HCT116 (cell line): ENCODE results near the gene ACP7. TPM values are rescaled to one million over a fixed set of nuclear protein-coding genes. Genes with fewer than 3 reads are reported as not detected.
"Not testable (repeated sequence)": the region's sequence is repeated elsewhere in the genome, so short reads cannot be mapped to it uniquely, and the experiment has no call there.

Source experiments
- ATAC-seq: fragments of 200-7000 bp; cut with Tn5 transposase; 2 replicates; pipeline ENCODE4 v1.9.1; 2020; ENCODE audit warnings: mild to moderate bottlenecking, moderate library complexity
- BruUV-seq: library from RNA; stranded (reverse); fragments of 400-500 nt; replicated peaks from 2 replicates; lab custom pipeline; 2021; lab: Mats Ljungman, UMichigan
- CTCF ChIA-PET: fragments of 300-600 bp; sonication (Branson Sonifier 250); formaldehyde crosslinking; loops from one replicate; lab custom pipeline; 2021; ENCODE audit warnings: antibody characterized with exemption; lab: Charles Lee
- POLR2A ChIA-PET: fragments of 300-600, 350-600 bp; sonication (Branson Sonifier 250); formaldehyde crosslinking; loops from one replicate; lab custom pipeline; 2021; ENCODE audit warnings: antibody characterized with exemption; lab: Charles Lee
- RAD21 ChIA-PET, 2 experiments: fragments of 300-600 bp; sonication (Branson Sonifier 250); formaldehyde crosslinking; loops; one replicate each; lab custom pipeline; 2023; ENCODE audit warnings: low total read pairs in 2 of 2; ENCODE audit not compliant: uncharacterized antibody in 2 of 2, unreplicated experiment in 2 of 2, low non-redundant PET in 1 of 2; lab: Charles Lee
- DNase-seq: peaks from one replicate; pipeline ENCODE4 v3.0.0-alpha.2; 2010; ENCODE audit warnings: low read depth, low spot score
- H2AFZ ChIP-seq: fragments of 200-600 bp; shearing (Covaris generic), sonication (generic); 2 replicates; pipeline ENCODE4 v1.6.1; 2017; ENCODE audit warnings: low read depth, mixed run types, mixed read lengths, antibody characterized with exemption, low read length; ENCODE audit not compliant: poor library complexity, severe bottlenecking
- H3K27ac ChIP-seq: 2 replicates; pipeline ENCODE4 v1.5.1; 2012; ENCODE audit warnings: low read depth, low read length
- H3K27me3 ChIP-seq: fragments of 200-600 bp; sonication (generic); 2 replicates; pipeline ENCODE4 v1.6.1; 2016; ENCODE audit warnings: mixed run types, low read length, mixed read lengths; ENCODE audit not compliant: insufficient read depth
- H3K36me3 ChIP-seq, 2 experiments: fragments of 200-500 bp in 1 of 2; fragments of 200-600 bp in 1 of 2; sonication (Bioruptor generic) in 1 of 2; sonication (generic) in 1 of 2; 2 replicates each; pipeline versions ENCODE4 v1.5.1 to v1.6.1; 2014 to 2016; ENCODE audit warnings: low read length in 2 of 2, inconsistent platforms in 1 of 2, mixed read lengths in 1 of 2, mixed run types in 1 of 2; ENCODE audit not compliant: insufficient read depth in 2 of 2, control insufficient read depth in 1 of 2
- H3K4me1 ChIP-seq, 2 experiments: fragments of 200-600 bp in 1 of 2; sonication (generic) in 1 of 2; 2 replicates each; pipeline versions ENCODE4 v1.5.1 to v1.6.1; 2012 to 2017; ENCODE audit warnings: low read length in 2 of 2, inconsistent platforms in 1 of 2, mild to moderate bottlenecking in 1 of 2, mixed read lengths in 1 of 2, mixed run types in 1 of 2, moderate library complexity in 1 of 2; ENCODE audit not compliant: insufficient read depth in 2 of 2, control insufficient read depth in 1 of 2
- H3K4me2 ChIP-seq: fragments of 200-600 bp; sonication (generic); 2 replicates; pipeline ENCODE4 v1.6.1; 2017; ENCODE audit warnings: mixed run types, low read length, mixed read lengths
- H3K4me3 ChIP-seq, 2 experiments: fragments of 200-600 bp in 1 of 2; sonication (generic) in 1 of 2; replicated peaks in 1 of 2; 2 replicates each; pipeline ENCODE4 v1.5.1; 2011 to 2016; ENCODE audit warnings: low read length in 2 of 2, control low read depth in 1 of 2, low read depth in 1 of 2, mild to moderate bottlenecking in 1 of 2, mixed read lengths in 1 of 2, mixed run types in 1 of 2
- H3K79me2 ChIP-seq: fragments of 200-600 bp; sonication (generic); 2 replicates; pipeline ENCODE4 v1.6.1; 2017; ENCODE audit warnings: mild to moderate bottlenecking, mixed run types, low read length, moderate library complexity, mixed read lengths; ENCODE audit not compliant: insufficient read depth
- H3K9ac ChIP-seq: fragments of 200-600 bp; sonication (generic); 2 replicates; pipeline ENCODE4 v1.6.1; 2016; ENCODE audit warnings: low read length, mixed read lengths
- H3K9me2 ChIP-seq: fragments of 200-600 bp; sonication (generic), shearing (Covaris generic); 2 replicates; pipeline ENCODE4 v1.6.1; 2017; ENCODE audit warnings: mixed run types, mild to moderate bottlenecking, moderate library complexity; ENCODE audit not compliant: insufficient read depth
- H3K9me3 ChIP-seq, 2 experiments: fragments of 200-500 bp in 1 of 2; fragments of 200-600 bp in 1 of 2; sonication (Bioruptor generic) in 1 of 2; sonication (generic) in 1 of 2; 2 replicates each; pipeline ENCODE4 v1.6.1; 2014 to 2017; ENCODE audit warnings: low read length in 2 of 2, mixed read lengths in 2 of 2, inconsistent platforms in 1 of 2, low read depth in 1 of 2, mild to moderate bottlenecking in 1 of 2, mixed run types in 1 of 2, moderate library complexity in 1 of 2; ENCODE audit not compliant: control insufficient read depth in 1 of 2, insufficient read depth in 1 of 2
- H4K20me1 ChIP-seq: fragments of 200-600 bp; sonication (generic), shearing (Covaris generic); 2 replicates; pipeline ENCODE4 v1.6.1; 2017; ENCODE audit warnings: mixed run types, mild to moderate bottlenecking, moderate library complexity; ENCODE audit not compliant: insufficient read depth
- ATF3 ChIP-seq: IDR thresholded peaks from 2 replicates; pipeline ENCODE4 v1.6.1; 2012
- CBX3 ChIP-seq: IDR thresholded peaks from 2 replicates; pipeline ENCODE4 v1.6.1; 2012; ENCODE audit warnings: low read depth
- CEBPB ChIP-seq: IDR thresholded peaks from 2 replicates; pipeline ENCODE4 v1.6.1; 2012; ENCODE audit warnings: low read depth
- EGR1 ChIP-seq: IDR thresholded peaks from 2 replicates; pipeline ENCODE4 v1.6.1; 2012; ENCODE audit warnings: low read depth
- ELF1 ChIP-seq: IDR thresholded peaks from 2 replicates; pipeline ENCODE4 v1.6.1; 2012; ENCODE audit warnings: low read depth, borderline replicate concordance
- EZH2 ChIP-seq: fragments of 200-600 bp; sonication (generic); IDR thresholded peaks from 2 replicates; pipeline ENCODE4 v1.6.1; 2017; ENCODE audit warnings: antibody characterized with exemption, mixed run types
- EZH2phosphoT487 ChIP-seq: fragments of 200-600 bp; IDR thresholded peaks from 2 replicates; pipeline ENCODE4 v1.6.1; 2018; ENCODE audit warnings: antibody characterized with exemption, borderline replicate concordance
- FOSL1 ChIP-seq: IDR thresholded peaks from 2 replicates; pipeline ENCODE4 v1.6.1; 2012; ENCODE audit warnings: low read depth
- JUND ChIP-seq: IDR thresholded peaks from 2 replicates; pipeline ENCODE4 v1.6.1; 2012
- POLR2AphosphoS5 ChIP-seq: IDR thresholded peaks from 2 replicates; pipeline ENCODE4 v1.6.1; 2011; ENCODE audit warnings: mild to moderate bottlenecking, low read depth, low read length, moderate library complexity
- SIN3A ChIP-seq: IDR thresholded peaks from 2 replicates; pipeline ENCODE4 v1.6.1; 2012; ENCODE audit warnings: low read depth
- SP1 ChIP-seq: IDR thresholded peaks from 2 replicates; pipeline ENCODE4 v1.6.1; 2012; ENCODE audit warnings: low read depth
- SRF ChIP-seq: IDR thresholded peaks from 2 replicates; pipeline ENCODE4 v1.6.1; 2012; ENCODE audit warnings: low read depth
- TCF7L2 ChIP-seq: IDR thresholded peaks from 2 replicates; pipeline ENCODE4 v1.7.0; 2011; ENCODE audit warnings: borderline replicate concordance, inconsistent platforms; ENCODE audit not compliant: insufficient read depth, insufficient read length; ENCODE audit errors: extremely low read depth
- ZFX ChIP-seq: fragments of 450-650 bp; IDR thresholded peaks from 2 replicates; pipeline ENCODE4 v1.6.1; 2017
- intact Hi-C: fragments of 100-400 bp; cut with micrococcal nuclease; formaldehyde crosslinking; loops from 2 replicates; pipeline ENCODE4 v1.10.0; 2022
- total RNA-seq: library from RNA; stranded (reverse); gene quantifications from one replicate; pipeline ENCODE4 v1.2.1, GENCODE V29; 2021; ENCODE audit not compliant: unreplicated experiment
- TF ChIP-seq, protein P1 (sequence below): IDR thresholded peaks from 2 replicates; pipeline ENCODE4 v1.6.1; 2012
- TF ChIP-seq, protein P2 (sequence below), 3 experiments: fragments of 200-600 bp in 1 of 3; sonication (generic) in 1 of 3; IDR thresholded peaks in 2 of 3; conservative IDR thresholded peaks in 1 of 3; 2 replicates each; pipeline ENCODE4 v1.5.1; 2012 to 2017; ENCODE audit warnings: low read depth in 2 of 3, low read length in 2 of 3, antibody characterized with exemption in 1 of 3, borderline replicate concordance in 1 of 3, control low read depth in 1 of 3, mild to moderate bottlenecking in 1 of 3, mixed read lengths in 1 of 3, mixed run types in 1 of 3, moderate library complexity in 1 of 3; ENCODE audit not compliant: insufficient read depth in 1 of 3

ACP7 gene
- total RNA-seq, 1 experiment from 2014 or later: 4.7 TPM

GRCh38 chr19:39087907-39088686 is 3.9 kb downstream of the ACP7 start:
- Histone ChIP-seq H3K9me3 (no peaks in the 10 kb centered on the region), H3K79me2 (peaks cover under 1% of the 10 kb centered on the region; the same call in 1 of the 2 replicates), H2AFZ (no peak overlapping the region), H3K4me3 (no peak overlapping the region), H3K9ac (no peak overlapping the region), H3K4me1 (peaks cover 5 to 16% of the 10 kb centered on the region in 2 experiments; a peak in 2 of 4 replicates), H3K36me3 (no peaks in the 10 kb centered on the region), H3K9me2 (no peaks in the 10 kb centered on the region), H3K27me3 (no peaks in the 10 kb centered on the region), H4K20me1 (no peaks in the 10 kb centered on the region), H3K27ac (no peak overlapping the region), H3K4me2 (no peak overlapping the region)
- no TSS peak for BruUV-seq
- POLR2A ChIA-PET: interaction anchor here (0.9 kb wide), 1 partner anchor 10 kb away, joined by 3 read pairs; no protein-coding TSS in a partner anchor
- CTCF ChIA-PET: no interaction called here
- no peak for ATAC-seq
- no peak for DNase-seq
- RAD21 ChIA-PET: no interaction called here
- intact Hi-C loops: no loop called here
- TF ChIP-seq FOSL1 (no peak), SIN3A (no peak), EGR1 (no peak), JUND (no peak), ELF1 (no peak), ATF3 (no peak), SP1 (no peak), EZH2 (no peak), ZFX (no peak), POLR2AphosphoS5 (no peak), CEBPB (no peak), SRF (no peak), EZH2phosphoT487 (no peak), TCF7L2 (no peak), CBX3 (no peak)
- TF ChIP-seq, protein P1, sequence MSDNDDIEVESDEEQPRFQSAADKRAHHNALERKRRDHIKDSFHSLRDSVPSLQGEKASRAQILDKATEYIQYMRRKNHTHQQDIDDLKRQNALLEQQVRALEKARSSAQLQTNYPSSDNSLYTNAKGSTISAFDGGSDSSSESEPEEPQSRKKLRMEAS: no peak
- TF ChIP-seq, protein P2, sequence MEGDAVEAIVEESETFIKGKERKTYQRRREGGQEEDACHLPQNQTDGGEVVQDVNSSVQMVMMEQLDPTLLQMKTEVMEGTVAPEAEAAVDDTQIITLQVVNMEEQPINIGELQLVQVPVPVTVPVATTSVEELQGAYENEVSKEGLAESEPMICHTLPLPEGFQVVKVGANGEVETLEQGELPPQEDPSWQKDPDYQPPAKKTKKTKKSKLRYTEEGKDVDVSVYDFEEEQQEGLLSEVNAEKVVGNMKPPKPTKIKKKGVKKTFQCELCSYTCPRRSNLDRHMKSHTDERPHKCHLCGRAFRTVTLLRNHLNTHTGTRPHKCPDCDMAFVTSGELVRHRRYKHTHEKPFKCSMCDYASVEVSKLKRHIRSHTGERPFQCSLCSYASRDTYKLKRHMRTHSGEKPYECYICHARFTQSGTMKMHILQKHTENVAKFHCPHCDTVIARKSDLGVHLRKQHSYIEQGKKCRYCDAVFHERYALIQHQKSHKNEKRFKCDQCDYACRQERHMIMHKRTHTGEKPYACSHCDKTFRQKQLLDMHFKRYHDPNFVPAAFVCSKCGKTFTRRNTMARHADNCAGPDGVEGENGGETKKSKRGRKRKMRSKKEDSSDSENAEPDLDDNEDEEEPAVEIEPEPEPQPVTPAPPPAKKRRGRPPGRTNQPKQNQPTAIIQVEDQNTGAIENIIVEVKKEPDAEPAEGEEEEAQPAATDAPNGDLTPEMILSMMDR (IDR thresholded peaks at IDR 0.05 in 2 of 3, conservative IDR thresholded peaks at IDR 0.05 in 1 of 3; ENCODE audit: borderline replicate concordance in 1 of 3, insufficient read depth in 1 of 3, low read depth in 2 of 3, low read length in 2 of 3): no peak

DNA sequence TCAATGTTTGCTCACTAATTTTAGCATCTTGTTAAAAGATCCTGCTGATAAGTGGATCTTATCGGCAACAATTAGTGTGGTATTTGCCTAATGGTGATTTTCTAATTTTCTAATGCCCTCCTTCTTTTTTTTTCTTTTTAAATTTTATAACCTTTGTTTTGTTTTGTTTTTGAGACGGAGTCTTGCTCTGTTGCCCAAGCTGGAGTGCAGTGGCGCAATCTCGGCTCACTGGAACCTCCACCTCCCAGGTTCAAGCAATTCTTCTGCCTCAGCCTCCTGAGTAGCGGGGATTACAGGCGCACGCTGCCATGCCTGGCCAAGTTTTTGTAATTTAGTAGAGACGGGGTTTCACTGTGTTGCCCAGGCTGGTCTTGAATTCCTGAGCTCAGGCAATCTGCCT is 5.8 kb downstream of the ACP7 start:
- BruUV-seq, H3K27me3 ChIP-seq, RAD21 ChIA-PET, H3K4me3 ChIP-seq, H3K9me3 ChIP-seq, ATAC-seq, H2AFZ ChIP-seq, H3K9ac ChIP-seq, intact Hi-C loops, H3K4me1 ChIP-seq, DNase-seq, H3K27ac ChIP-seq, H3K79me2 ChIP-seq, CTCF ChIA-PET, H4K20me1 ChIP-seq, H3K4me2 ChIP-seq, H3K36me3 ChIP-seq, H3K9me2 ChIP-seq: not testable (repeated sequence)
- POLR2A ChIA-PET: interaction anchor here (0.9 kb wide), 1 partner anchor 12 kb away, joined by 4 read pairs; no protein-coding TSS in a partner anchor
